Myocyte (in vitro differentiated cells): ENCODE measurements around the gene GPR3. TPM values are rescaled to one million over a fixed set of nuclear protein-coding genes. Genes with fewer than 3 reads are reported as not detected.

Experiments used
- DNase-seq: peaks from one replicate; pipeline ENCODE4 v3.0.0-alpha.2; 2012; ENCODE audit warnings: low read depth
- total RNA-seq: library from RNA; depleted of rRNA; stranded (reverse); fragments of >200 nt; gene quantifications from 2 replicates; pipeline ENCODE4 v1.2.3, GENCODE V29; 2014

The GPR3 gene
- total RNA-seq, 1 donor from 2014 or later, result 0.72 TPM

- no peak for DNase-seq
Measured at GRCh38 chr1:27358038-27358927, 34.1 kb upstream of the GPR3 start.

GRCh38 chr1:27358928-27359313 lies 33.5 kb upstream of the GPR3 start:
- DNase-seq, result no peak

GRCh38 chr1:27359822-27360158 lies 32.6 kb upstream of the GPR3 start:
- DNase-seq, result no peak

- DNase-seq, result no peak
Measured at GRCh38 chr1:27360159-27361043, 32.0 kb upstream of the GPR3 start.

- DNase-seq, result no peak
Measured at GRCh38 chr1:27361044-27361402, 31.4 kb upstream of the GPR3 start.

- no peak for DNase-seq
Measured at GRCh38 chr1:27361553-27361952, 30.9 kb upstream of the GPR3 start.

GRCh38 chr1:27363766-27364695 lies 28.4 kb upstream of the GPR3 start:
- peak; percentile 44 for DNase-seq

- no peak for DNase-seq
Measured at GRCh38 chr1:27364696-27365371, 27.6 kb upstream of the GPR3 start.

- peak; percentile 95 for DNase-seq
Measured at GRCh38 chr1:27365372-27366112, 26.9 kb upstream of the GPR3 start.

GRCh38 chr1:27366113-27366410 lies 26.4 kb upstream of the GPR3 start:
- DNase-seq, result peak; percentile 91

- peak; percentile 85 for DNase-seq
Measured at GRCh38 chr1:27366411-27367159, 25.8 kb upstream of the GPR3 start, which contains the start of gene MAP3K6. TSS of gene MAP3K6 (minus strand) at chr1:27366961. CDS start at chr1:27366597, 364 bp downstream.

GRCh38 chr1:27367160-27367650 lies 25.2 kb upstream of the GPR3 start:
- no peak for DNase-seq

- peak; percentile 29 for DNase-seq
Measured at GRCh38 chr1:27368869-27369582, 23.4 kb upstream of the GPR3 start.

- no peak for DNase-seq
Measured at GRCh38 chr1:27372022-27372807, 20.2 kb upstream of the GPR3 start.

- no peak for DNase-seq
Measured at GRCh38 chr1:27372808-27373690, 19.4 kb upstream of the GPR3 start.

GRCh38 chr1:27374362-27375086 lies 17.9 kb upstream of the GPR3 start, which contains the start of gene FCN3:
TSS of gene FCN3 (minus strand) at chr1:27374824. CDS start at chr1:27374818, 6 bp downstream.
- DNase-seq, result no peak
